ENCODE data around the gene LHFPL5.

The LHFPL5 gene

GRCh38 chr6:35786810-35787209, 18.3 kb upstream of the LHFPL5 start:
- Histone ChIP-seq H3K4me1 (ENCODE audit: low read length) (no peaks in the 10 kb centered on the region), H2AFZ (ENCODE audit: low read depth, low read length) (no peak overlapping the region), H3K9ac (ENCODE audit: low read length) (no peak overlapping the region), H3K79me2 (ENCODE audit: low read length) (no peaks in the 10 kb centered on the region), H4K20me1 (ENCODE audit: insufficient read depth, low read length) (no peaks in the 10 kb centered on the region), H3K36me3 (replicated peaks; ENCODE audit: low read depth, low read length) (no peaks in the 10 kb centered on the region), H3K4me3 (ENCODE audit: low read length) (no peak overlapping the region), H3K4me2 (ENCODE audit: low read length) (no peak overlapping the region), H3K27ac (ENCODE audit: low read length) (no peak overlapping the region), H3K9me3 (ENCODE audit: insufficient read depth, low read length) (no peaks in the 10 kb centered on the region), H3K27me3 (ENCODE audit: low read depth, low read length) (peaks cover 41% of the 10 kb centered on the region)
- no peak for TF ChIP-seq CTCF (IDR thresholded peaks at IDR 0.05; ENCODE audit: low read depth, low read length)
- TF ChIP-seq EZH2phosphoT487 (IDR thresholded peaks at IDR 0.05; ENCODE audit: low read depth) = no peak

GRCh38 chr6:35787266-35788218, 17.6 kb upstream of the LHFPL5 start:
- no peak overlapping the region for H3K4me3 ChIP-seq (ENCODE audit: low read length)
- no peak overlapping the region for H3K27ac ChIP-seq (ENCODE audit: low read length)
- no peaks in the 10 kb centered on the region for H3K9me3 ChIP-seq (ENCODE audit: insufficient read depth, low read length)
- no peak overlapping the region for H3K4me2 ChIP-seq (ENCODE audit: low read length)
- H3K9ac ChIP-seq (ENCODE audit: low read length) = no peak overlapping the region
- no peaks in the 10 kb centered on the region for H4K20me1 ChIP-seq (ENCODE audit: insufficient read depth, low read length)
- no peaks in the 10 kb centered on the region for H3K79me2 ChIP-seq (ENCODE audit: low read length)
- H2AFZ ChIP-seq (ENCODE audit: low read depth, low read length) = no peak overlapping the region
- H3K4me1 ChIP-seq (ENCODE audit: low read length) = no peaks in the 10 kb centered on the region
- no peak for TF ChIP-seq CTCF (IDR thresholded peaks at IDR 0.05; ENCODE audit: low read depth, low read length)
- TF ChIP-seq EZH2phosphoT487 (IDR thresholded peaks at IDR 0.05; ENCODE audit: low read depth) = no peak
- H3K27me3 ChIP-seq (ENCODE audit: low read depth, low read length) = peaks cover 44% of the 10 kb centered on the region
- no peaks in the 10 kb centered on the region for H3K36me3 ChIP-seq (replicated peaks; ENCODE audit: low read depth, low read length)

- H3K36me3 ChIP-seq (replicated peaks; ENCODE audit: low read depth, low read length) = no peaks in the 10 kb centered on the region
- no peaks in the 10 kb centered on the region for H3K79me2 ChIP-seq (ENCODE audit: low read length)
- no peak overlapping the region for H3K4me3 ChIP-seq (ENCODE audit: low read length)
- no peak overlapping the region for H2AFZ ChIP-seq (ENCODE audit: low read depth, low read length)
- no peaks in the 10 kb centered on the region for H3K4me1 ChIP-seq (ENCODE audit: low read length)
- TF ChIP-seq CTCF (IDR thresholded peaks at IDR 0.05; ENCODE audit: low read depth, low read length) (no peak), EZH2phosphoT487 (IDR thresholded peaks at IDR 0.05; ENCODE audit: low read depth) (no peak)
- no peaks in the 10 kb centered on the region for H3K9me3 ChIP-seq (ENCODE audit: insufficient read depth, low read length)
- H3K27ac ChIP-seq (ENCODE audit: low read length) = no peak overlapping the region
- no peaks in the 10 kb centered on the region for H4K20me1 ChIP-seq (ENCODE audit: insufficient read depth, low read length)
- peaks cover 49% of the 10 kb centered on the region for H3K27me3 ChIP-seq (ENCODE audit: low read depth, low read length)
- H3K9ac ChIP-seq (ENCODE audit: low read length) = no peak overlapping the region
- no peak overlapping the region for H3K4me2 ChIP-seq (ENCODE audit: low read length)
These were observed 16.6 kb upstream of the LHFPL5 start for GRCh38 chr6:35788423-35788982.

GRCh38 chr6:35790683-35791082, 14.5 kb upstream of the LHFPL5 start:
- no peak overlapping the region for H3K4me3 ChIP-seq (ENCODE audit: low read length)
- no peaks in the 10 kb centered on the region for H3K36me3 ChIP-seq (replicated peaks; ENCODE audit: low read depth, low read length)
- H3K9ac ChIP-seq (ENCODE audit: low read length) = no peak overlapping the region
- TF ChIP-seq EZH2phosphoT487 (IDR thresholded peaks at IDR 0.05; ENCODE audit: low read depth) (no peak), CTCF (IDR thresholded peaks at IDR 0.05; ENCODE audit: low read depth, low read length) (no peak)
- H3K9me3 ChIP-seq (ENCODE audit: insufficient read depth, low read length) = no peaks in the 10 kb centered on the region
- no peak overlapping the region for H2AFZ ChIP-seq (ENCODE audit: low read depth, low read length)
- no peaks in the 10 kb centered on the region for H3K4me1 ChIP-seq (ENCODE audit: low read length)
- no peaks in the 10 kb centered on the region for H3K79me2 ChIP-seq (ENCODE audit: low read length)
- no peaks in the 10 kb centered on the region for H4K20me1 ChIP-seq (ENCODE audit: insufficient read depth, low read length)
- H3K27me3 ChIP-seq (ENCODE audit: low read depth, low read length) = peaks cover 49% of the 10 kb centered on the region
- no peak overlapping the region for H3K27ac ChIP-seq (ENCODE audit: low read length)
- H3K4me2 ChIP-seq (ENCODE audit: low read length) = no peak overlapping the region
